HUES64 (cell line): ENCODE results near the gene KIF18A.
"Not testable (repeated sequence)": the region's sequence is repeated elsewhere in the genome, so short reads cannot be mapped to it uniquely, and the experiment has no call there.

Experiments
- H3K27ac ChIP-seq: 2 replicates; pipeline ENCODE4 v1.7.0; 2013; ENCODE audit warnings: low read depth, low read length, inconsistent platforms
- H3K27me3 ChIP-seq: 2 replicates; pipeline ENCODE4 v1.6.1; 2013; ENCODE audit warnings: mild to moderate bottlenecking, low read length; ENCODE audit not compliant: insufficient read depth
- H3K36me3 ChIP-seq: 2 replicates; pipeline ENCODE4 v1.6.1; 2013; ENCODE audit warnings: mild to moderate bottlenecking, low read length; ENCODE audit not compliant: insufficient read depth
- H3K4me1 ChIP-seq: 2 replicates; pipeline ENCODE4 v1.6.1; 2013; ENCODE audit warnings: mild to moderate bottlenecking, low read length, moderate library complexity; ENCODE audit not compliant: insufficient read depth
- H3K4me3 ChIP-seq: 2 replicates; pipeline ENCODE4 v1.5.1; 2013; ENCODE audit warnings: mild to moderate bottlenecking, low read length, moderate library complexity
- H3K9ac ChIP-seq: 2 replicates; pipeline ENCODE4 v1.6.1; 2013; ENCODE audit warnings: mild to moderate bottlenecking, low read depth, low read length
- H3K9me3 ChIP-seq: 2 replicates; pipeline ENCODE4 v1.6.1; 2013; ENCODE audit warnings: low read depth, low read length; ENCODE audit not compliant: insufficient read depth
- WGBS: fragments of 150-250, 120-280 bp; methylation state at CpG from one replicate; pipeline ENCODE4 v1.1.7; 2013; ENCODE audit warnings: missing lambda C conversion rate; 5-methylcytosine and 5-hydroxymethylcytosine counted together

Gene KIF18A

GRCh38 chr11:28087693-28088092, 20.3 kb downstream of the KIF18A start:
- not testable (repeated sequence) for H3K9ac ChIP-seq, H3K4me3 ChIP-seq, H3K9me3 ChIP-seq, H3K27ac ChIP-seq, H3K27me3 ChIP-seq, H3K4me1 ChIP-seq
- 97% methylated on average over 3 of the region's 3 CpGs for WGBS
- peaks cover 76% of the 10 kb centered on the region for H3K36me3 ChIP-seq

GRCh38 chr11:28087192-28087591, 20.8 kb downstream of the KIF18A start:
- WGBS, result 100% methylated on average over 1 of the region's 1 CpG
- H3K9me3 ChIP-seq, H3K4me3 ChIP-seq, H3K27me3 ChIP-seq, H3K4me1 ChIP-seq, H3K27ac ChIP-seq, H3K9ac ChIP-seq: not testable (repeated sequence)
- H3K36me3 ChIP-seq, result peaks cover 81% of the 10 kb centered on the region

- H3K9me3 ChIP-seq, result no peaks in the 10 kb centered on the region
- WGBS, result 100% methylated on average over 1 of the region's 1 CpG
- H3K4me1 ChIP-seq, result no peaks in the 10 kb centered on the region
- no peak overlapping the region for H3K4me3 ChIP-seq
- no peak overlapping the region for H3K27ac ChIP-seq
- H3K36me3 ChIP-seq, result peaks cover 87% of the 10 kb centered on the region
- H3K9ac ChIP-seq, result no peak overlapping the region
- H3K27me3 ChIP-seq, result no peaks in the 10 kb centered on the region
Measured at GRCh38 chr11:28086569-28086968, 21.4 kb downstream of the KIF18A start.

GRCh38 chr11:28083118-28083517, 24.8 kb downstream of the KIF18A start:
- no CpG with 5 or more reads among the region's 1 CpG for WGBS
- peaks cover 84% of the 10 kb centered on the region for H3K36me3 ChIP-seq
- no peaks in the 10 kb centered on the region for H3K4me1 ChIP-seq
- no peaks in the 10 kb centered on the region for H3K9me3 ChIP-seq
- no peaks in the 10 kb centered on the region for H3K27me3 ChIP-seq
- H3K9ac ChIP-seq, result no peak overlapping the region
- H3K4me3 ChIP-seq, result no peak overlapping the region
- H3K27ac ChIP-seq, result no peak overlapping the region

- Histone ChIP-seq H3K4me1 (no peaks in the 10 kb centered on the region), H3K9me3 (no peaks in the 10 kb centered on the region), H3K27me3 (no peaks in the 10 kb centered on the region), H3K9ac (no peak overlapping the region), H3K27ac (no peak overlapping the region), H3K4me3 (no peak overlapping the region), H3K36me3 (peaks cover 82% of the 10 kb centered on the region)
- WGBS, result 98% methylated on average over 2 of the region's 3 CpGs
Measured at GRCh38 chr11:28077521-28077920, 30.4 kb downstream of the KIF18A start.

GRCh38 chr11:28072321-28072720, 35.6 kb downstream of the KIF18A start:
- Histone ChIP-seq H3K9me3 (no peaks in the 10 kb centered on the region), H3K36me3 (peaks cover 56% of the 10 kb centered on the region), H3K9ac (no peak overlapping the region), H3K4me3 (no peak overlapping the region), H3K27ac (no peak overlapping the region), H3K27me3 (no peaks in the 10 kb centered on the region), H3K4me1 (no peaks in the 10 kb centered on the region)
- 86% methylated on average over 2 of the region's 2 CpGs for WGBS

- no peaks in the 10 kb centered on the region for H3K4me1 ChIP-seq
- H3K36me3 ChIP-seq, result peaks cover 46% of the 10 kb centered on the region
- WGBS, result no CpG with 5 or more reads among the region's 1 CpG
- no peak overlapping the region for H3K27ac ChIP-seq
- H3K4me3 ChIP-seq, result no peak overlapping the region
- H3K27me3 ChIP-seq, result no peaks in the 10 kb centered on the region
- no peak overlapping the region for H3K9ac ChIP-seq
- no peaks in the 10 kb centered on the region for H3K9me3 ChIP-seq
Measured at GRCh38 chr11:28071305-28071704, 36.7 kb downstream of the KIF18A start.

- peaks cover 81% of the 10 kb centered on the region for H3K36me3 ChIP-seq
Measured at GRCh38 chr11:28058333-28058732, 49.6 kb downstream of the KIF18A start.

GRCh38 chr11:28054821-28055220, 53.1 kb downstream of the KIF18A start:
- Histone ChIP-seq H3K36me3 (peaks cover 48% of the 10 kb centered on the region), H3K27me3 (no peaks in the 10 kb centered on the region), H3K9me3 (no peaks in the 10 kb centered on the region), H3K4me1 (no peaks in the 10 kb centered on the region), H3K27ac (no peak overlapping the region), H3K4me3 (no peak overlapping the region), H3K9ac (no peak overlapping the region)
- no CpG with 5 or more reads among the region's 2 CpGs for WGBS

More at GRCh38 chr11:28058333-28058732, 49.6 kb downstream of the KIF18A start:
- Histone ChIP-seq H3K9ac (no peak overlapping the region), H3K9me3 (no peaks in the 10 kb centered on the region), H3K27ac (no peak overlapping the region), H3K4me1 (no peaks in the 10 kb centered on the region), H3K27me3 (no peaks in the 10 kb centered on the region), H3K4me3 (no peak overlapping the region)

GRCh38 chr11:28049338-28050216, 58.4 kb downstream of the KIF18A start:
- no peaks in the 10 kb centered on the region for H3K27me3 ChIP-seq
- H3K36me3 ChIP-seq, result peaks cover 19% of the 10 kb centered on the region
- H3K4me1 ChIP-seq, result no peaks in the 10 kb centered on the region; the same call in 1 of the 2 replicates
- no peak overlapping the region for H3K27ac ChIP-seq
- H3K9ac ChIP-seq, result no peak overlapping the region
- 85% methylated on average over 4 of the region's 5 CpGs for WGBS
- no peak overlapping the region for H3K4me3 ChIP-seq
- H3K9me3 ChIP-seq, result no peaks in the 10 kb centered on the region

GRCh38 chr11:28048812-28049211, 59.1 kb downstream of the KIF18A start:
- H3K27me3 ChIP-seq, result no peaks in the 10 kb centered on the region
- H3K27ac ChIP-seq, result no peak overlapping the region
- no peaks in the 10 kb centered on the region for H3K9me3 ChIP-seq
- H3K36me3 ChIP-seq, result peaks cover 13% of the 10 kb centered on the region
- no peaks in the 10 kb centered on the region; the same call in 1 of the 2 replicates for H3K4me1 ChIP-seq
- no peak overlapping the region for H3K9ac ChIP-seq
- no peak overlapping the region for H3K4me3 ChIP-seq
